ENCODE results near the gene LAMA4. TPM values are rescaled to one million over a fixed set of nuclear protein-coding genes. Genes with fewer than 3 reads are reported as not detected.

LAMA4 gene
- total and polyA plus RNA-seq, 2 of the 13 experiments (the other 11 are each of a cell fraction or from before 2014, with no cell fraction given): not detected

- no peak for ATAC-seq
- no peak overlapping the region for H3K27ac ChIP-seq (ENCODE audit: extremely low read length, insufficient read depth, low read length)
- no peaks in the 10 kb centered on the region for H3K36me3 ChIP-seq (replicated peaks in 1 of 2; ENCODE audit: control insufficient read depth in 1 of 2, insufficient read depth in 2 of 2, low read length in 2 of 2)
- H3K27me3 ChIP-seq (ENCODE audit: control insufficient read depth in 1 of 2, insufficient read depth in 2 of 2, low read length in 2 of 2): no peaks in the 10 kb centered on the region; a peak in 1 of 5 replicates
- H3K79me2 ChIP-seq (ENCODE audit: insufficient read depth, low read length): no peaks in the 10 kb centered on the region
- no peak overlapping the region for H3K4me3 ChIP-seq (replicated peaks in 1 of 3; ENCODE audit: insufficient read depth in 1 of 3, low read depth in 2 of 3, low read length in 3 of 3)
- peak; percentile 12 for FAIRE-seq
- 26% methylated on average over 3 of the region's 3 CpGs for WGBS (ENCODE audit: low lambda C conversion rate)
- H3K9me3 ChIP-seq (ENCODE audit: low read length): no peaks in the 10 kb centered on the region
- intact Hi-C loops (cut with micrococcal nuclease; ENCODE audit: unreplicated experiment) (no loop called here), in situ Hi-C loops (cut with HindIII; ENCODE audit: extremely low pct_ligation_motif_present, low pct_unique_long_range_greater_than_20kb) (no loop called here)
- no TSS peak for BruUV-seq (replicated peaks)
- H2AFZ ChIP-seq (ENCODE audit: low read length): no peak overlapping the region
- no peak for TF ChIP-seq ISL2 (CRISPR knock-in tag; IDR thresholded peaks at IDR 0.05)
- H3K4me2 ChIP-seq (ENCODE audit: low read depth, low read length): no peak overlapping the region
- no peaks in the 10 kb centered on the region for H4K20me1 ChIP-seq (ENCODE audit: insufficient read depth, low read length)
- POLR2A ChIA-PET: no interaction called here
- no peak overlapping the region for H3K9ac ChIP-seq (ENCODE audit: insufficient read depth, low read depth, low read length)
- no peak for DNase-seq (ENCODE audit: low spot score)
- CTCF ChIA-PET (ENCODE audit: low intra/inter-chr PET ratio, low total read pairs): no interaction called here
- no peaks in the 10 kb centered on the region for H3K4me1 ChIP-seq (ENCODE audit: insufficient read depth, low read length)
These were observed 139.7 kb downstream of the LAMA4 start for GRCh38 chr6:112114577-112115223.

- POLR2A ChIA-PET: no interaction called here
- in situ Hi-C loops (cut with HindIII; ENCODE audit: extremely low pct_ligation_motif_present, low pct_unique_long_range_greater_than_20kb): no loop called here
- TF ChIP-seq PREB (CRISPR knock-in tag; IDR thresholded peaks at IDR 0.05) (no peak), ZNF609 (CRISPR knock-in tag; IDR thresholded peaks at IDR 0.05; ENCODE audit: borderline replicate concordance) (no peak), PBX2 (CRISPR knock-in tag; IDR thresholded peaks at IDR 0.05) (no peak), ZNF136 (CRISPR knock-in tag; IDR thresholded peaks at IDR 0.05; ENCODE audit: low read depth) (no peak), ZFP90 (CRISPR knock-in tag; IDR thresholded peaks at IDR 0.05; ENCODE audit: borderline replicate concordance) (no peak), SMAD9 (CRISPR knock-in tag; IDR thresholded peaks at IDR 0.05) (no peak), EZH2 (conservative IDR thresholded peaks at IDR 0.05; ENCODE audit: low read depth, low read length) (no peak), ETV5 (CRISPR knock-in tag; IDR thresholded peaks at IDR 0.05; ENCODE audit: borderline replicate concordance) (no peak), ZNF441 (CRISPR knock-in tag; IDR thresholded peaks at IDR 0.05; ENCODE audit: borderline replicate concordance) (no peak), ZNF572 (CRISPR knock-in tag; IDR thresholded peaks at IDR 0.05) (no peak), ZBTB1 (CRISPR knock-in tag; IDR thresholded peaks at IDR 0.05; ENCODE audit: borderline replicate concordance) (no peak)
These were observed 140.4 kb downstream of the LAMA4 start for GRCh38 chr6:112113918-112114317.

More at GRCh38 chr6:112113918-112114317, 140.4 kb downstream of the LAMA4 start:
- ATAC-seq (no peak), DNase-seq (ENCODE audit: low spot score) (no peak), FAIRE-seq (no peak)
- Histone ChIP-seq H3K27ac (ENCODE audit: extremely low read length, insufficient read depth, low read length) (no peak overlapping the region), H3K4me3 (replicated peaks in 1 of 3; ENCODE audit: insufficient read depth in 1 of 3, low read depth in 2 of 3, low read length in 3 of 3) (no peak overlapping the region), H3K36me3 (replicated peaks in 1 of 2; ENCODE audit: control insufficient read depth in 1 of 2, insufficient read depth in 2 of 2, low read length in 2 of 2) (no peaks in the 10 kb centered on the region), H3K4me2 (ENCODE audit: low read depth, low read length) (no peak overlapping the region), H3K9ac (ENCODE audit: insufficient read depth, low read depth, low read length) (no peak overlapping the region), H3K4me1 (ENCODE audit: insufficient read depth, low read length) (no peaks in the 10 kb centered on the region), H3K9me3 (ENCODE audit: low read length) (no peaks in the 10 kb centered on the region), H2AFZ (ENCODE audit: low read length) (no peak overlapping the region), H3K27me3 (ENCODE audit: control insufficient read depth in 1 of 2, insufficient read depth in 2 of 2, low read length in 2 of 2) (no peaks in the 10 kb centered on the region; a peak in 1 of 5 replicates), H4K20me1 (ENCODE audit: insufficient read depth, low read length) (no peaks in the 10 kb centered on the region), H3K79me2 (ENCODE audit: insufficient read depth, low read length) (no peaks in the 10 kb centered on the region)
- intact Hi-C loops (cut with micrococcal nuclease; ENCODE audit: unreplicated experiment): no loop called here
- BruUV-seq (replicated peaks): no TSS peak
- CTCF ChIA-PET (ENCODE audit: low intra/inter-chr PET ratio, low total read pairs): no interaction called here
